H1 (cell line): ENCODE results near the gene CCDC81. TPM values are rescaled to one million over a fixed set of nuclear protein-coding genes. Genes with fewer than 3 reads are reported as not detected.

ENCODE experiments used
- CTCF ChIA-PET: fragments of 300-600 bp; sonication (Branson Sonifier 250); formaldehyde crosslinking; loops from one replicate; lab custom pipeline; 2021; ENCODE audit not compliant: partially characterized antibody; lab: Charles Lee
- POLR2A ChIA-PET: fragments of 300-600 bp; sonication (Branson Sonifier 250); formaldehyde crosslinking; loops from one replicate; lab custom pipeline; 2021; ENCODE audit warnings: inconsistent platforms; ENCODE audit not compliant: partially characterized antibody; lab: Charles Lee
- DNase-seq, 2 experiments: peaks; one replicate each; pipeline versions ENCODE4 v3.0.0 to v3.0.0-alpha.2; 2010 to 2022; ENCODE audit warnings: low spot score in 2 of 2, low read depth in 1 of 2, mixed read lengths in 1 of 2
- FAIRE-seq: peaks from 2 replicates; lab custom pipeline; 2011; peaks lifted over from hg19 to GRCh38; lab: Jason Lieb, UNC
- H2AFZ ChIP-seq: 2 replicates; pipeline ENCODE4 v1.8.1; 2012; ENCODE audit warnings: low read length, inconsistent platforms
- H2AK5ac ChIP-seq: 2 replicates; pipeline ENCODE4 v1.6.1; 2013; ENCODE audit warnings: low read depth, low read length
- H2BK120ac ChIP-seq: replicated peaks from 2 replicates; pipeline ENCODE3; 2013; ENCODE audit warnings: low read depth, low read length, inconsistent platforms
- H2BK12ac ChIP-seq: 2 replicates; pipeline ENCODE4 v1.6.1; 2013; ENCODE audit warnings: low read depth, low read length
- H2BK15ac ChIP-seq: 2 replicates; pipeline ENCODE4 v1.6.1; 2013; ENCODE audit warnings: low read length
- H2BK20ac ChIP-seq: 2 replicates; pipeline ENCODE4 v1.6.1; 2013; ENCODE audit warnings: low read length
- H2BK5ac ChIP-seq: 2 replicates; pipeline ENCODE4 v1.6.1; 2013; ENCODE audit warnings: low read depth, low read length
- H3K14ac ChIP-seq: 2 replicates; pipeline ENCODE4 v1.6.1; 2013; ENCODE audit warnings: inconsistent platforms; ENCODE audit not compliant: insufficient read length
- H3K18ac ChIP-seq: 2 replicates; pipeline ENCODE4 v1.6.1; 2013; ENCODE audit warnings: low read length; ENCODE audit errors: extremely low read depth
- H3K23ac ChIP-seq: 2 replicates; pipeline ENCODE4 v1.6.1; 2013; ENCODE audit warnings: inconsistent platforms; ENCODE audit not compliant: insufficient read length
- H3K23me2 ChIP-seq: 2 replicates; pipeline ENCODE4 v1.6.1; 2013; ENCODE audit warnings: low read depth, low read length
- H3K27ac ChIP-seq: 2 replicates; pipeline ENCODE4 v1.6.1; 2011; ENCODE audit warnings: low read depth, low read length, inconsistent platforms
- H3K27me3 ChIP-seq, 4 experiments: replicated peaks in 1 of 4; 1 replicate in 1 of 4; 2 replicates in 3 of 4; pipeline versions ENCODE4 v1.6.1 to v1.8.1; 2011 to 2013; ENCODE audit warnings: low read length in 3 of 4, mild to moderate bottlenecking in 3 of 4, inconsistent platforms in 2 of 4, mixed read lengths in 2 of 4, moderate library complexity in 1 of 4; ENCODE audit not compliant: control insufficient read depth in 3 of 4, insufficient read depth in 3 of 4; ENCODE audit errors: extremely low read depth in 1 of 4
- H3K36me3 ChIP-seq, 4 experiments: 2 replicates each; pipeline versions ENCODE4 v1.6.1 to v1.8.1; 2011 to 2013; ENCODE audit warnings: mild to moderate bottlenecking in 4 of 4, low read length in 3 of 4, moderate library complexity in 2 of 4, control low read depth in 1 of 4, inconsistent platforms in 1 of 4; ENCODE audit not compliant: insufficient read depth in 4 of 4, control insufficient read depth in 2 of 4
- H3K4ac ChIP-seq: replicated peaks from 2 replicates; pipeline ENCODE3; 2013; ENCODE audit warnings: low read length, low read depth, mixed read lengths, inconsistent platforms; ENCODE audit not compliant: insufficient read length
- H3K4me1 ChIP-seq, 4 experiments: replicated peaks in 1 of 4; 1 replicate in 1 of 4; 2 replicates in 3 of 4; pipeline versions ENCODE4 v1.6.1 to v1.8.1; 2011 to 2013; ENCODE audit warnings: low read length in 3 of 4, inconsistent platforms in 2 of 4, mixed read lengths in 1 of 4; ENCODE audit not compliant: insufficient read depth in 4 of 4, control insufficient read depth in 3 of 4
- H3K4me2 ChIP-seq, 2 experiments: 2 replicates each; pipeline versions ENCODE4 v1.6.1 to v1.8.1; 2011 to 2013; ENCODE audit warnings: low read depth in 2 of 2, low read length in 2 of 2, control low read depth in 1 of 2, inconsistent platforms in 1 of 2, mild to moderate bottlenecking in 1 of 2; ENCODE audit not compliant: insufficient read depth in 1 of 2
- H3K4me3 ChIP-seq, 4 experiments: fragments of 200-600, 300-600 bp in 1 of 4; sonication (generic), shearing (Covaris generic), sonication (Bioruptor Twin) in 1 of 4; 2 replicates each; pipeline versions ENCODE4 v1.5.1 to v1.8.1; 2011 to 2016; ENCODE audit warnings: low read length in 4 of 4, low read depth in 3 of 4, control low read depth in 2 of 4, inconsistent platforms in 2 of 4, mild to moderate bottlenecking in 2 of 4, mixed read lengths in 1 of 4, moderate library complexity in 1 of 4; ENCODE audit not compliant: insufficient read depth in 2 of 4; ENCODE audit errors: extremely low read depth in 1 of 4
- H3K56ac ChIP-seq: replicated peaks from 2 replicates; pipeline ENCODE3; 2013; ENCODE audit warnings: low read depth, mild to moderate bottlenecking, mixed read lengths, low read length, inconsistent platforms; ENCODE audit not compliant: insufficient read length
- H3K79me1 ChIP-seq: 2 replicates; pipeline ENCODE4 v1.6.1; 2013; ENCODE audit warnings: low read depth, low read length, control low read depth
- H3K79me2 ChIP-seq, 2 experiments: 2 replicates each; pipeline versions ENCODE4 v1.6.1 to v1.8.1; 2012 to 2013; ENCODE audit warnings: low read length in 2 of 2, mild to moderate bottlenecking in 2 of 2, inconsistent platforms in 1 of 2; ENCODE audit not compliant: insufficient read depth in 2 of 2, control insufficient read depth in 1 of 2
- H3K9ac ChIP-seq, 4 experiments: replicated peaks in 1 of 4; 1 replicate in 1 of 4; 2 replicates in 3 of 4; pipeline versions ENCODE4 v1.6.1 to v1.8.1; 2011 to 2013; ENCODE audit warnings: low read depth in 3 of 4, low read length in 3 of 4, control low read depth in 2 of 4, mild to moderate bottlenecking in 2 of 4, moderate library complexity in 2 of 4, inconsistent platforms in 1 of 4; ENCODE audit errors: extremely low read depth in 1 of 4
- H3K9me3 ChIP-seq, 2 experiments: 2 replicates each; pipeline versions ENCODE4 v1.6.1 to v1.8.1; 2012 to 2013; ENCODE audit warnings: mild to moderate bottlenecking in 2 of 2, moderate library complexity in 2 of 2, control low read depth in 1 of 2, inconsistent platforms in 1 of 2, low read depth in 1 of 2, low read length in 1 of 2, mixed read lengths in 1 of 2; ENCODE audit not compliant: insufficient read depth in 2 of 2
- H4K20me1 ChIP-seq, 2 experiments: replicated peaks in 1 of 2; 2 replicates each; pipeline versions ENCODE3 to v1.8.1; 2011 to 2013; ENCODE audit warnings: inconsistent platforms in 2 of 2, low read length in 2 of 2, mild to moderate bottlenecking in 1 of 2; ENCODE audit not compliant: insufficient read depth in 2 of 2, control insufficient read depth in 1 of 2
- H4K5ac ChIP-seq: 2 replicates; pipeline ENCODE4 v1.6.1; 2013; ENCODE audit warnings: low read length, low read depth, mixed read lengths, inconsistent platforms; ENCODE audit not compliant: insufficient read length
- H4K8ac ChIP-seq: 2 replicates; pipeline ENCODE4 v1.8.0; 2013; ENCODE audit warnings: mild to moderate bottlenecking, moderate library complexity, low read length, inconsistent platforms; ENCODE audit not compliant: insufficient read depth; ENCODE audit errors: extremely low read depth
- H4K91ac ChIP-seq: replicated peaks from 2 replicates; pipeline ENCODE3; 2013; ENCODE audit warnings: low read length, mixed read lengths, inconsistent platforms; ENCODE audit not compliant: insufficient read length
- ASH2L ChIP-seq: fragments of 200-600, 300-600 bp; sonication (generic); IDR thresholded peaks from one replicate; pipeline ENCODE4 v1.7.1; 2017; ENCODE audit warnings: low read length
- EGR1 ChIP-seq: IDR thresholded peaks from 2 replicates; pipeline ENCODE4 v1.6.1; 2011; ENCODE audit warnings: low read depth, low read length, borderline replicate concordance
- EZH2 ChIP-seq: fragments of 200-600 bp; sonication (generic); IDR thresholded peaks from 2 replicates; pipeline ENCODE4 v1.7.1; 2012; ENCODE audit warnings: low read depth, mild to moderate bottlenecking, moderate library complexity, low read length, inconsistent platforms; ENCODE audit not compliant: severe bottlenecking
- KDM1A ChIP-seq: fragments of 200-600, 300-600 bp; sonication (generic); IDR thresholded peaks from 2 replicates; pipeline ENCODE4 v1.7.1; 2016; ENCODE audit warnings: mild to moderate bottlenecking, low read length, borderline replicate concordance
- SAP30 ChIP-seq: fragments of 300-600 bp; sonication (generic); IDR thresholded peaks from 2 replicates; pipeline ENCODE4 v1.7.1; 2012; ENCODE audit warnings: low read length, moderate library complexity, mild to moderate bottlenecking, inconsistent platforms; ENCODE audit not compliant: insufficient read depth, insufficient replicate concordance
- SP4 ChIP-seq: IDR thresholded peaks from 2 replicates; pipeline ENCODE4 v1.6.1; 2012; ENCODE audit warnings: low read length, inconsistent platforms
- TBP ChIP-seq: IDR thresholded peaks from 2 replicates; pipeline ENCODE4 v1.6.1; 2011; ENCODE audit warnings: low read depth, low read length, improper control_type of control experiment
- WGBS, 2 experiments: shearing (Covaris generic) in 1 of 2; methylation state at CpG; one replicate each; pipeline versions ENCODE4 v1.1.6 to v1.1.7; 2013 to 2015; ENCODE audit warnings: low lambda C conversion rate in 2 of 2, mixed read lengths in 2 of 2, inconsistent platforms in 1 of 2, low coverage in 1 of 2, missing lambda C conversion rate in 1 of 2; ENCODE audit not compliant: insufficient replicate concordance in 2 of 2, insufficient coverage in 1 of 2, insufficient read length in 1 of 2; ENCODE audit errors: extremely low coverage in 1 of 2, missing lambda C conversion rate in 1 of 2; 5-methylcytosine and 5-hydroxymethylcytosine counted together
- polyA plus RNA-seq, 7 experiments: library from polyadenylated mRNA; depleted of rRNA in 3 of 7; stranded (reverse) in 5 of 7; unstranded in 2 of 7; fragments of >200 nt in 5 of 7; fragments of 200-250 nt in 2 of 7; gene quantifications; 1 replicate in 5 of 7; 2 replicates in 1 of 7; 4 replicates in 1 of 7; pipeline versions ENCODE4 v1.2.1 to v1.2.3, GENCODE V29; 2011 to 2013; ENCODE audit warnings: missing spikeins in 2 of 7, mixed read lengths in 2 of 7
- total RNA-seq: library from RNA; stranded (reverse); fragmentation: NEBNext Ultra II Directional; extraction: Animal tissue kit (Norgen Biotek cat#: 25700); gene quantifications from 2 replicates; pipeline ENCODE4 v1.2.1, GENCODE V29; 2021

Gene CCDC81
- total and polyA plus RNA-seq, 2 of the 8 experiments (the other 6 are each of a cell fraction or from before 2014, with no cell fraction given): 0.30 to 0.58 TPM

- Histone ChIP-seq H2AK5ac (no peak overlapping the region), H2BK20ac (no peak overlapping the region), H3K9me3 (no peaks in the 10 kb centered on the region), H3K23ac (no peak overlapping the region), H3K79me2 (no peaks in the 10 kb centered on the region), H3K27me3 (no peaks in the 10 kb centered on the region), H2BK15ac (no peak overlapping the region), H3K9ac (no peak overlapping the region), H3K4me1 (no peaks in the 10 kb centered on the region), H2BK120ac (no peak overlapping the region), H3K18ac (no peak overlapping the region), H4K5ac (no peak overlapping the region), H3K4me3 (no peak overlapping the region), H3K56ac (no peak overlapping the region), H3K4me2 (no peak overlapping the region), H2AFZ (no peak overlapping the region), H3K23me2 (no peaks in the 10 kb centered on the region), H3K36me3 (no peaks in the 10 kb centered on the region), H3K27ac (no peak overlapping the region), H2BK12ac (no peak overlapping the region), H4K8ac (no peak overlapping the region), H4K91ac (no peak overlapping the region), H2BK5ac (no peak overlapping the region), H4K20me1 (no peaks in the 10 kb centered on the region), H3K79me1 (no peaks in the 10 kb centered on the region), H3K14ac (no peak overlapping the region), H3K4ac (no peak overlapping the region)
- no peak for TF ChIP-seq SAP30
- no peak for TF ChIP-seq KDM1A
- no peak for TF ChIP-seq SP4
- TF ChIP-seq EZH2: no peak
- no peak for TF ChIP-seq TBP
- no peak for TF ChIP-seq EGR1
- TF ChIP-seq ASH2L: no peak
- POLR2A ChIA-PET: no interaction called here
- 83% methylated on average over 3 of the region's 3 CpGs; no CpG with 5 or more reads in 1 of the 2 experiments for WGBS, 2 experiments
- FAIRE-seq (no peak), DNase-seq (no peak)
- CTCF ChIA-PET: interaction anchor here (0.8 to 1.8 kb wide), 4 partner anchors 45 to 152 kb away, joined by 3 to 18 read pairs (median 4); no protein-coding TSS in a partner anchor
These were observed 43.4 kb downstream of the CCDC81 start for GRCh38 chr11:86418106-86418505.
